Skeletal muscle tissue (tissue), 4 donors: Measurements from ENCODE around the gene CUBN. TPM values are rescaled to one million over a fixed set of nuclear protein-coding genes. Genes with fewer than 3 reads are reported as not detected.

Experiments
- H3K27ac ChIP-seq: one replicate; pipeline ENCODE4 v1.7.0; 2013; ENCODE audit warnings: mild to moderate bottlenecking, low read depth, low read length, inconsistent platforms
- H3K27me3 ChIP-seq, 3 donors: one replicate each; pipeline ENCODE4 v1.7.0; 2013; ENCODE audit warnings: low read length in 3 of 3; ENCODE audit not compliant: control insufficient read depth in 3 of 3, insufficient read depth in 3 of 3
- H3K36me3 ChIP-seq, 3 donors: one replicate each; pipeline ENCODE4 v1.7.0; 2013; ENCODE audit warnings: low read length in 3 of 3; ENCODE audit not compliant: control insufficient read depth in 3 of 3, insufficient read depth in 3 of 3
- H3K4me1 ChIP-seq, 3 donors: one replicate each; pipeline ENCODE4 v1.7.0; 2013; ENCODE audit warnings: low read length in 3 of 3, mild to moderate bottlenecking in 3 of 3; ENCODE audit not compliant: control insufficient read depth in 3 of 3, insufficient read depth in 3 of 3
- H3K4me3 ChIP-seq, 3 donors: one replicate each; pipeline ENCODE4 v1.7.0; 2013; ENCODE audit warnings: low read length in 3 of 3
- H3K9ac ChIP-seq, 3 donors: one replicate each; pipeline ENCODE4 v1.7.0; 2013; ENCODE audit warnings: low read length in 3 of 3, mild to moderate bottlenecking in 3 of 3, moderate library complexity in 2 of 3, low read depth in 1 of 3
- H3K9me3 ChIP-seq, 3 donors: one replicate each; pipeline ENCODE4 v1.7.0; 2013; ENCODE audit warnings: low read length in 3 of 3; ENCODE audit not compliant: control insufficient read depth in 3 of 3
- total RNA-seq: library from RNA; depleted of rRNA; stranded (reverse); fragments of >200 nt; gene quantifications from one replicate; pipeline ENCODE4 v1.2.3, GENCODE V29; 2014
- donor health status: Osteomylitis.

Gene CUBN
- total RNA-seq, 1 donor from 2014 or later: 4.2 TPM

DNA sequence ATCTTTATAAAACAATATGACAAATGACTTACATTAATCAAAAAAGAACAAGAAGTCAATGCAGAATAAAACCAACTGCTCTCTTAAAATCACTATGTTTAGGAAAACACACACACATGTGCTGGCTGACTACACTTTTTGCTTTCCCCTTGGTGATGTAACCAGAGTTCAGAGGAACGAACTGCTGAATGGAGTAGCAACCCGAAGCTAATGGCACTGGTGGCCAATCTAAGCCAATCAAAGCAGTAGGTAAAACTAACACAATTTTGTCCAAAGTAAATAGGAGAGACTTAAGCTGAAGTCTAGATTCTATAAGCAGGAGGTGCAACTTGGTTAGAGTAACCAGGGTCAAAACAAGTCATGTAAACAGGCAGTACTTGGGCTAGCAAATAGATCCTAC, 33.2 kb upstream of the CUBN start:
- Histone ChIP-seq H3K4me3 (no peak overlapping the region), H3K9ac (no peak overlapping the region)

DNA sequence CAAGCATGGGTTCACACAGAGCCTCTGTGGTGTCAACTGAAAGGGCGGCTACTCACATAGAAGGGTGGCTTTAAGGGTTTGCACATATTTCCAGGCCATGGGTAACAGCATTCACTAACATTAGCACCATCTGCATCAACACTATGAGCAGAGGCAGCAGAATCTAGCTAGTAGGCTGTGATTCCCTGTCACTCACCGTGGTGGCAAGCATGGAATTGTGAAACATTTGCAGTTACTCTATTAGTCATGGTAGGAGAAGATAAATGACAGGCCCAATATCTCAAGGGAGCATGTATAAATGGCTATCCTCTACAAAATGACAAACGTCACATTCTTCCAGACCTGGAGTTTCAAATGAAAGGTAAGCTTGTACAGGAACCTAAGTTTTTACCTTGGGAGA, 32.2 kb upstream of the CUBN start:
- Histone ChIP-seq H3K4me1 (no peaks in the 10 kb centered on the region), H3K27ac (no peak overlapping the region), H3K27me3 (no peaks in the 10 kb centered on the region), H3K4me3 (no peak overlapping the region), H3K9ac (no peak overlapping the region), H3K9me3 (no peaks in the 10 kb centered on the region), H3K36me3 (no peaks in the 10 kb centered on the region)

More for the DNA sequence above, 33.2 kb upstream of the CUBN start:
- no peaks in the 10 kb centered on the region for H3K36me3 ChIP-seq
- H3K9me3 ChIP-seq: no peaks in the 10 kb centered on the region
- no peak overlapping the region for H3K27ac ChIP-seq
- no peaks in the 10 kb centered on the region for H3K4me1 ChIP-seq
- no peaks in the 10 kb centered on the region for H3K27me3 ChIP-seq

DNA sequence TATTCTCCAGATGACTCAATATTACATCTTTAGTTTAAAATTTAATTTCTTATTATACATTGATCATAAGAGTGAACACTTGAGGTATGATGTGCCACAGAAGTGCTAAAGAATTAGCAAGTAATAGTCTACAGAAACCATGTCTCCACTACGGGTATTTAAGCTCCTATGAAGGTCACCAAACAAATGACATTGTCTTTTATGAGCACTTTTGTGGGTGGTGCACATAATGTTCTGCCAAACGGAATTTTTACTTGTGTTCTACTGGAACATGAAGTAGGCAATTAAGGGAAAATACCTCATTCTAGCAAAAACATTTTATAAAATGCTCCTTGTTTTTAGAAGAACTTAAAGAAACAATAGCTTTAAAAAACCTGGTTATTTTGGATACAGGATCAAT, 27.4 kb upstream of the CUBN start:
- H3K27ac ChIP-seq: no peak overlapping the region
- H3K4me3 ChIP-seq: no peak overlapping the region
- H3K4me1 ChIP-seq: no peaks in the 10 kb centered on the region
- H3K9ac ChIP-seq: no peak overlapping the region
- no peaks in the 10 kb centered on the region for H3K9me3 ChIP-seq
- H3K27me3 ChIP-seq: no peaks in the 10 kb centered on the region
- no peaks in the 10 kb centered on the region for H3K36me3 ChIP-seq

DNA sequence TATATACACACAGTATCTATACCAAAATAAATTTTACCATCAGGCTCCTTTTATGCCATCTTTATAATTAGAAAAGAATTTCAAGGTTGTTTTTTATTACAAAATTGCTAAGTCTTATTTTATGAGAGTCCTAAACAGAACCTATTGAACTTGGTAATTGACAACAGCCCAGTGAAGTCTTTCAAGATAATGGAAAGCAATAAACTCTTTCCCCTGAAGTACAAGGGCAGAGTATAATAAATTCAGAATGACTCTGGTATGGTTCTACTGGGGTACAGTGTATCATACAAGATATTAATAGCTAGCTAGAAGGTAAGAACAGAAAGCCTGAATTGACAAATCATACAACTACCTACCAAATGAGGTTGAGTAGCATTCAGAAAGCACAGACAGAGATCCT, 26.2 kb upstream of the CUBN start:
- H3K4me1 ChIP-seq: no peaks in the 10 kb centered on the region
- H3K36me3 ChIP-seq: no peaks in the 10 kb centered on the region
- no peaks in the 10 kb centered on the region for H3K9me3 ChIP-seq
- no peak overlapping the region for H3K4me3 ChIP-seq
- H3K27ac ChIP-seq: no peak overlapping the region
- no peak overlapping the region for H3K9ac ChIP-seq
- H3K27me3 ChIP-seq: no peaks in the 10 kb centered on the region

DNA sequence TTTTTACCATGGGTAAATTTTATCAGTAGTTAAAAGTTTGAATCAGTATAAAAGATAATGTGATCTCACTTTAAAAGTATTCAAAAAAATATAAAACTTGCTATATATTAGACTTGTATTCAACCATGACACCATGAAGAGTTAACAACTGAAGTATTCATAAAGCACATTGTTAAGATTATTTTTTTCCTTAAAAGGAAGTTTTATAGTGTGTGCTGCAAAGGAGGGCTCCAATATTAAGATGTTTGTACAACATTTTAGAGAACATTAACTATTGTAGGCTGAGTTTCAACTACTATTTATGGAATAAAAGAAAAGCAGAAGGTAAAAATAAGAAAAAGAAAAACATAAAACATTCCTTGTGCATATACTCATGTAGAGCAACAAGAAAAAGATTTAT, 24.5 kb upstream of the CUBN start:
- H3K4me1 ChIP-seq: no peaks in the 10 kb centered on the region
- H3K36me3 ChIP-seq: no peaks in the 10 kb centered on the region
- no peaks in the 10 kb centered on the region for H3K9me3 ChIP-seq
- no peak overlapping the region for H3K27ac ChIP-seq
- H3K4me3 ChIP-seq: no peak overlapping the region
- no peaks in the 10 kb centered on the region for H3K27me3 ChIP-seq
- no peak overlapping the region for H3K9ac ChIP-seq

DNA sequence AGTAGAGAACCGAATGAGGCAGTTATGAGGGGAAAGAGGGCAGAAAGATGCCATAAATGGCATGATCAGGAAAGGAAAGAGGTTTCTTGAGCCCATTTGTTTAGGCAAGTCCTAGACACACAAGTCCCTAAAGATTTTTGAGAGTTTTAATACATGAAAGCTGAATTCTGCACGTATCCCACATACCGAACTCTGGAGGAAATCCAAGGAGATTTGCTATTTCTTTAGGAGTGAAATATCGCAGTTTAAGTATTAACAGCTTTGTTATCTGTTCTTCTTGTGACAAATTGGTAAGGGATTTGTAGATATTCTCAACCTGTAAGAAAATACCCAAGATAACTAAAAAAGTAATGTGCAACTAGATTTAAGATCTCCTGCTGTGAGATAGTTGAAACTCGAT, 23.7 kb upstream of the CUBN start:
- no peak overlapping the region for H3K9ac ChIP-seq
- no peaks in the 10 kb centered on the region for H3K9me3 ChIP-seq
- no peaks in the 10 kb centered on the region for H3K36me3 ChIP-seq
- no peak overlapping the region for H3K4me3 ChIP-seq
- H3K4me1 ChIP-seq: no peaks in the 10 kb centered on the region
- no peaks in the 10 kb centered on the region for H3K27me3 ChIP-seq
- H3K27ac ChIP-seq: no peak overlapping the region

DNA sequence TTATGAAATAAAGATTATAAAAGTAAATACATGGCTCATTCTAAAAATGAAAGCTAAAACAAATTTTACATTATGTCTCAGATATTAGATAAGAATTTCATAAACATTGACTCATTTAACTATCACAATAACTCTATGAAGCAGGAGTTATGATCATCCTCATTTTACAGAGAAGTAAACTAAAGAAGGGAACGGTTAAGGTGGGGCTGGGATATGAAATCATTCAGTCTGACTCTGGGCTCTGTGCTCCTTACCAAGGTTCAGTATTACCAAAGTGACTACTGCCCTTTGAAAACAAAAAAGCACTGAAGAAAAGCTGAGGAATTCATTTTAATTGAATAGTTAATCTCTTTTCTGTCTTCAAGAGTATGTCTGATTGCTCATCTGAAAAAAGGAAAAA, 22.1 kb upstream of the CUBN start:
- H3K4me1 ChIP-seq: no peaks in the 10 kb centered on the region

DNA sequence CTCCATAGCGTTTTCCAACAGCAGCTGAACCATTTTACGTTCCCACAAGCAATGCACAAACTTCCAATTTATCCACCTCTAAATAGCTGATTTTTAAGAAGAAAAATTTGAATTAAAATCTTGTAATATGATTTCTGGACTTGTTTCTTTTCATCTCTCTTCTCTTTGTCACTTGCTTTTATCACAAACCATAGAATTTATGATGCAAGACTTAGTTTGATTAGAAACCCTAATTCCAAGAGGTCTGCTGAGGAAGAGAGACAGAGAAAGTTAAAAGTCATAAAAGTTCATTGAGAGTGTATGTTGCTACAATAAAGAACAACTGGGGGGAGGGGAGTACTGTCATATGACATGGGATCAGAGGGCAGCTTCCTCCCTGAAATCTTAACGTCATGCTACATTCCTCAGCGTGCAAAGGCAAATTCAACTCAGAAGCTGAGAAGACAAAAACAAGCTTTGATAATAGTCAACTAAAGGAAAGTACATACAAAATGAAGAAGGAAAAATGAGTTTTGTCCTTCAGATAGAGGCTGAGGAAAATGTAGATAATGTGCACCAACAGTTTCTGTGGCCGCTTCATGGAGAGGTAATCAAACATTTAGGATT, 18.4 kb upstream of the CUBN start:
- Histone ChIP-seq H3K9ac (no peak overlapping the region), H3K27ac (no peak overlapping the region), H3K4me3 (no peak overlapping the region), H3K36me3 (no peaks in the 10 kb centered on the region), H3K4me1 (no peaks in the 10 kb centered on the region), H3K27me3 (no peaks in the 10 kb centered on the region), H3K9me3 (no peaks in the 10 kb centered on the region)

More for the DNA sequence above, 22.1 kb upstream of the CUBN start:
- H3K27ac ChIP-seq: no peak overlapping the region
- no peak overlapping the region for H3K9ac ChIP-seq
- no peaks in the 10 kb centered on the region for H3K36me3 ChIP-seq
- H3K27me3 ChIP-seq: no peaks in the 10 kb centered on the region
- no peaks in the 10 kb centered on the region for H3K9me3 ChIP-seq
- H3K4me3 ChIP-seq: no peak overlapping the region

DNA sequence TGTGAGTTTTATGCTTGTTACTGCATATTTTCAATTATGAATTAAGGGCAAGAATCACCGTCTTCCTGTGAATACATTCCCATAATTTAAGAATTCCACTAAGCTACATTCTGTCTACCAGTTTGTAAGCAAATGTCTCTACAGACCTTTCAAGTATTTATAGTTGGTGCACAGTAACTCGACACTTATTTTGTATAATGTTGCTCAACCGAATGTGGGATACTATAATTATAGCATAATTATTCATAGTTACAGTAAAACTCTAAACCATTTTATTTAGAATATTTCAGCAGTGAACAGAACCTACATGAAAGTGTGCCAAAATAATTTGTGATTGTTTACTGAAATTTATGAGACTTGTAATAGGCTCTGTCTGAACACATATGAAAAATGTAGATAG, 17.3 kb upstream of the CUBN start:
- Histone ChIP-seq H3K27ac (no peak overlapping the region), H3K36me3 (no peaks in the 10 kb centered on the region), H3K9me3 (no peaks in the 10 kb centered on the region), H3K4me3 (no peak overlapping the region), H3K9ac (no peak overlapping the region), H3K27me3 (no peaks in the 10 kb centered on the region), H3K4me1 (no peaks in the 10 kb centered on the region)

DNA sequence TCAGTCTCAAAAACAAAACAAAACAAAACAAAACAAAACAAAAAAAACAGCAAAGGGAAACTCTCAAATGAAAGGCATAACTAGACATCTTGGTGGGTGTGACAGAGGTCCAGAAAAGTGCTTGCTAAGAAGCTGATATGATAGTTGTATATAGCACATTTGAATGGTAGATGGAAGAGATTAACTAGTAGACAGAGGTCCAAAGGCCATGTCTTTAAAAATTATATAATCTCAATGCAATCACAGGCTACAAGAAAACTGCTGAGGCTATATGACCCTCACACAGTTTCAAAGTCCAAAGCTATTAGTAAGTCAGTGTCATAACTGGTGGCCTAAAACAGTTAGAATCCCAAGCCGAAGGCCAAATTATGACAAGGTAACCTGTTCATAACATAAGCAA, 15.6 kb upstream of the CUBN start:
- no peaks in the 10 kb centered on the region for H3K36me3 ChIP-seq
- no peaks in the 10 kb centered on the region for H3K9me3 ChIP-seq
- H3K27me3 ChIP-seq: no peaks in the 10 kb centered on the region
- no peaks in the 10 kb centered on the region for H3K4me1 ChIP-seq
- H3K9ac ChIP-seq: no peak overlapping the region
- H3K27ac ChIP-seq: no peak overlapping the region
- no peak overlapping the region for H3K4me3 ChIP-seq

DNA sequence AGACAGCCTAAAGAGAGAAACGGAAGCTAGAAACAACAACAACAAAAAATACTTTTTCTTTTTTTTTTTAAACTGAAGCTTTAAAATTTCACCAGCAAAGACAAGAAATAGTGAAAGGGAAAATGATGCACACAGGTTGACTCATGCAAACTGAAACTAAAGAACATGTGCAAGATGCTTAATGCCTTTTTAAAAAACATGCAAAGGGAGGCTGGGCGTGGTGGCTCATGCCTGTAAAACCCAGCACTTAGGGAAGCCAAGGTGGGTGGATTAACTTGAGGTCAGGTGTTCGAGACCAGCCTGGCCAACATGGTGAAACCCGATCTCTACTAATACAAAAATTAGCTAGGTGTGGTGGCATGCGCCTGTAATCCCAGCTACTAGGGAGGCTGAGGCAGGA, 15.1 kb upstream of the CUBN start:
- no peaks in the 10 kb centered on the region for H3K27me3 ChIP-seq
- no peak overlapping the region for H3K27ac ChIP-seq
- H3K4me3 ChIP-seq: no peak overlapping the region
- H3K9ac ChIP-seq: no peak overlapping the region
- no peaks in the 10 kb centered on the region for H3K9me3 ChIP-seq
- H3K36me3 ChIP-seq: no peaks in the 10 kb centered on the region
- H3K4me1 ChIP-seq: no peaks in the 10 kb centered on the region
